UCSD-AML1 (cell line): ENCODE data around the gene ADRA2C.

ENCODE experiments used
- DNase-seq: peaks from one replicate; lab custom pipeline; 2025; ENCODE audit not compliant: unreplicated experiment; lab: John Stamatoyannopoulos, UW

ADRA2C gene

GRCh38 chr4:3775005-3775404 lies 8.8 kb downstream of the ADRA2C start:
- no peak for DNase-seq

DNA sequence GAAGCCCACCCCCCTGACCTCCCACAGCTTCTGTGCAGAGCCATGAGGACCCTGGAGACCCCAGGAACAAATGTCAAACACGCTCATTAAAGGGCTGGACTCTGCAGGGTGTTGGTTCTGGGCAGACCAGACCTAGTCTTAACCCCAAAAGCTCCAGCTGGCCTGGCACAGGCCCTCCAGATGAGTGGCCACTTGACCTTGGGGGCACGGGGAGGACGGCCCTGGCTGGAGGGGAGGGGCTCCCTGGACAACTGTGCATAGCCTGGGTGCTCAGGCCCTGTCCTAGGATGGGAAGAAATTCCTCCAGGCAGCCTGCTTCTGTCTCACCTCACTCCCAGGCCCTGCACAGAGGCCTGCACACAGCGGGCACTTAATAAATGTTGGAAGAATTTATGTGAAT lies 9.4 kb downstream of the ADRA2C start:
- DNase-seq, result no peak

DNA sequence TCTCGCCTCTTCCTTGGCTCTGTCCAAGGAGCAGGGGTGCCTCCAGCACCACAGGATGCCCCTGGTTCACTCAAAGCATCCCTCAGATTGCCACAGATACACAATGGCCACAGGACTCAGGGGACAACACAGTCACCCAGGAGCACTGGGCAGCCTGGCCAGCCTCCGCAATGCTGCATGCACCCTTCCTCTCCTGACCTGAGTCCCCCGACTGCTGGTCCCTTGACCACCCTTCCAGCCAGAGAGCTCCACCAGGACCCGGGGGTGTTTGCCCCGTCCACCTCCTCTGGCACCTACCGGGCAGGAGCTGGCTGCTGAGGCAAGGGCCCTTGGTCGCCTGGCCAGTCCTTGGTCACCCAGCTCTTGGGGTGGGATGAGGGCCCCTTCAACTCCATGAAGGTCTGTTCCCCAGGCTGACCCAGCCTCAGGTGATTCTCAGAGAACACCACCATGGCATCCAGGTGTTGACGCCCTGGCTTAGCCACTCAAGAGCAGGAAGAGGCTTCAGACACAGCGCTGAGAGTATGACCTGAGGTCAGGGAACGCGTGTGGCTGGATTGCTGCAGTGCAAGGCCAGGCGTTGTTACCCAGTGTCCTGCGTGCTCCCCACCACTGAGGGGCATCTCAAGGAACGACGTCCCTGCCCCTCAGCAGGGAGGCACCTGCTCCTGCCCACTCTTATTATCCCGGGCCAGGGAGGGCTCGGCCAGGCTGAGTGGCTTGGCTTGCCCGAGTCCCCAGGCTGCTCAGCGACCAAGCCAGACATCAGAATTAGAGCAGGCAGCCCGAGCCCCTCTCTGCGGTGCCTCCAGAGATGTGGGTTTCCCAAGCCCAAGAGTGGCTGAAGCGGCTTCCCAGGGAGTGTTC lies 10.2 kb downstream of the ADRA2C start:
- DNase-seq, result no peak

DNA sequence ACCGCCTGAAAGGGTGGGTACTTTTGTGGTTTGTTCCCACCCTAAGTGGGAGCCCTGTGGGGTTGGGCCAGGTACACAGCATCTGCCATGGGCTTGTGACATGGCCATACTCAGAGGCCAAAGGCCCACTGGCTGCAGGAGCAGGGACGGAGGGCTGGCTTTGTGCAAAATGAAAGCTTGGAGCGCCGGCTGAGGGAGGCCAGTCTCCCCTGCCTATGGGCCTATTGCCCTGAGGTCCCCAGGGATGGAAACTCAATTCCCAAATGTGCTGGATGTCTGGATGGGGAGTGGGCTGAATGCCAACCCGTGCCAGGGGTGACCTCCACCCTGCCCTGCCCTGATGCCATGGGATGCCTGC lies 10.8 kb downstream of the ADRA2C start:
- DNase-seq, result no peak

- DNase-seq, result no peak
Observed at GRCh38 chr4:3777669-3778068, 11.5 kb downstream of the ADRA2C start.

DNA sequence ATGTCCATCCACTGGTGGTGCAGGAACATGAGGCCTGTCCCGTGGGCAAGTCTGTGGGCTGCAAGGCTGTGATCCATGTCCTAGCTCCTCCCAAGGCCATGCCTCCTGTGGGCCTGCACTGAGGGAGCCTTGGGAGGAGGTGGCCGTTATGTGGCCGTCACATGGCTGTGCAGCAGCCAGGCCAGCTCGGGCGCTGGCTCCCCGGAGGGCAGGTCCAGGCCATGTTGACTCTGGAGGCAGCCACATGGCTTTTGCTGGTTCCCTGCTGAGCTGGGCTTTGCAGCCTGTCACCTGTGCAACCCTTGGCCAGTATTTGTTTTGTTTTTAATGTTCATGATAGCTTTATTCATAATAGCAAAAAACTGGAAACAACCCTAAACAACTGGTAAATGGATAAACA lies 13.3 kb downstream of the ADRA2C start:
- no peak for DNase-seq

DNA sequence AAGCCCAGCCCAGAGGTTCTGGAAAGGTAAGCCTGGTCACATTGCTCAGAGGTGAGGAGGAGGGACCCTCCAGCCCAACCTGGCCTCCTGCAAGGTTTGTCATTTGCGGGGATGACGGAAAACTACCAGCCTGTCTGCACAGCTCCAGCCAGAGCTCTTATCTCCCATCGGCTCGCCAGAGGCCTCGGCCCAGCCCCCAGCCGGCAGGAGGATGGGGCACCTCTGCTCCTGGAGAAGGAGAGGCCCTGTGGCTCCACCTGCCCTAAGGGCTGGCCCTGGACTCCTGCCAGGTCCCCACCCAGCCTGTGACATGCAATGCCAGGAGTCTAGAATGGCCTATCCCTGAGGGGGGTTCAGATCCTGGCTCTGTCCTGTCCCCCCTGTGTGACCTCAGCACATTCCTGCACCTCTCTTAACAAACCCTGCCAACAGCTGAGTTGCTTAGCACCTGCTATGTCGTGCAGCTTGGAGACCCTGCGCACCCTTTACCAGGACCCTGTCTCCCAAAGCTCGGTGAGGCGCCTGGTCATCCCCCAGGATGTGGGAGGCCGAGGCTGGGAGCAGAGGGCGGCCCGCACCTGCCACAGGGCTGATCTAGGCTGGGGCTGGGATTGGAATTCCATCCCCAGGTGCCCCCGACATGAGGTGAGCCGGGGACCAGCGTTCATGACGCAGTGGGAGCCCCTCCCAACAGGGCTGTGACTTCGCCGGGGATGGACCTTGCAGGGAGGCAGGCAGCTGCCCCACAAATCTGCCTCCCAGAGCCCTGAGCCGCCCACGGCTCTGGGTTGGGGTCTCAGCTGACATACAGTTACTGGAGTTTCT lies 14.4 kb downstream of the ADRA2C start:
- no peak for DNase-seq

- no peak for DNase-seq
Observed at GRCh38 chr4:3781193-3781886, 15.2 kb downstream of the ADRA2C start.

DNA sequence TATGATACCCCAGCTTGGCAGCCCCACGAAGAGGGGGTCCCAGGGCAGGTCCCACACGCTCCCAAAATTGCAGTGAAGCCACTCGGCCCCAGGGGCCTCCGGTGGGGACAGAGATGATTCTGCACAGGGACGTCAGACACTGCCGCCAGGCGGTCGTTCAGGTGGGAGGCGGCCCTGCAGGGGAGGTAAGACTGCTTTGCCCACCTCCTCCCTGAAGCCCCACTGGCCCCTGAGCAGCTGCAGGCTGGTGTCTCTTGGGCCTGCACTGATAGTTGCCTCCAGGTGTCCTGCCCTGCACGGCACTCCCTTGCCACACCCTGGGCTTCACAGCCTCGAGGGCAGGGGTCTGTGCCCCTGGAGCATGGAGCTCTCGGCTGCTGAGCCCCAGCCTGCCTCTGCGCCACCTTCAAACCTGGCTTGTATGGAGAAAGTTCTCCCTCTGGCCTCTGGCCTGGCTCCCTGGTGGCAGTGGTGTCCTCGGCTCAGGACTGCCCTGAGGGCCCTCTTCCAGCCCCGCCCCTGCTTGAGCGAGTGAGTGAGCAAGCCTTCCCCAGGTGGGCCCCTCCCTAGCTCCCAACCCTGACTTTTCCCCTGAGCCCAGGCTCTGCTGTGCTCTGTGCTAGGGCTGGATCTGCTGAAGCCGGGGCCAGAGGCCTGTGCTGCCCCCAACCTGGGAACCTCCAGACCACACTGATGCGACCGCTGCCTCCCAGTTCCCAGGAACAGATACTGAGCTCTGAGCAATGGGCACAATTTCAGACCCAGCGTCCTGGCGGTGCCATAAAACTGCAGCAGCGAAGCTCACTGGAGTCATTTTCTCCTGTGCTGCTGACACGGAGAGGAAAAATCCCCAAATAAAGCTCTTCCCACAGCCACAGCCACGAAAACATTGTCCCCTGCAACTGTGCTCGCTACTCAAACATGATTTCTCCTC lies 16.1 kb downstream of the ADRA2C start:
- no peak for DNase-seq

DNA sequence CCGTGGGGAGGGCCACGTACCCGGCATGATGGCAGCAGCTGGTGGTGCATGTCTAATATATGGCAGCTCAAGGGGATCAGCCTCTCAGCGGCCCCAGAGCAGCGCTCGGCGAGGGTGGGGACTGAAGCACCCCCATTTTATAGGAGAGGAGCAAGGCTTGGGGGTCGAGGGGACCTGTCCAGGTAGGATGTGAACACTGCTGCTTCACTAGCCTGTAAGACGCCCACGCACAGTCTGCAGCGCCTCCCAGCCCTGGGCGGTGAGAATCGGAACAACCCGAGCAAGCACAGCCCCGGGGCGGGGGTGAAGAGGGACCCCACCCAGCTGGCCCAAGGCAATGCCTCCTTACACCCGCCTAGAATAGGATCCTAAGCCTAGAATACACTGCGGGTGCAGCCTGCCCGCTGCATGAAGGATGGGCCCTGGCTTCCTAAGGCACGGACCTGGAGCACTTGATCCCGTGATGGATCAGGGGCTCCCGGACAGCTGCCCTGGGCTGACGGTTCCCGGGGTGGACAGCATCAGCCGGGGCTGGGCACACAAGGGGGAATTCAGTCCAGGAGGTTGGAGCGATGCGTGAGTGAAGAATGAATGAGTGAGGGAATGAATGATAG lies 17.6 kb downstream of the ADRA2C start:
- no peak for DNase-seq

- DNase-seq, result no peak
Observed at GRCh38 chr4:3784454-3785291, 18.5 kb downstream of the ADRA2C start.

DNA sequence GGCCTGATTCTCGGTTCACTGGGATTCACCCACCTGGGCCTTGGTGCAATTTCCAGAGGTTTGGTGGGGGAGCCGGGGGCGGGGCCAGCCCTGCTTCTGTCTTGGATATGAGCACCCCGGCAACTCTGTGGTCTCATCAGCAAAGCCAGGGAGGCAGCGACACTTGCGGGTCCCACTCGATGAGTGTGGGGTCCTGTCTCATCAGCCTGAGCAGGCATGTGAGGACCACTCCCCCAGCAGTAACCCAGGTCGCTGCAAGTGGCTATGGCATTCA lies 19.0 kb downstream of the ADRA2C start:
- no peak for DNase-seq

GRCh38 chr4:3786196-3786869 lies 20.1 kb downstream of the ADRA2C start:
- DNase-seq, result no peak

DNA sequence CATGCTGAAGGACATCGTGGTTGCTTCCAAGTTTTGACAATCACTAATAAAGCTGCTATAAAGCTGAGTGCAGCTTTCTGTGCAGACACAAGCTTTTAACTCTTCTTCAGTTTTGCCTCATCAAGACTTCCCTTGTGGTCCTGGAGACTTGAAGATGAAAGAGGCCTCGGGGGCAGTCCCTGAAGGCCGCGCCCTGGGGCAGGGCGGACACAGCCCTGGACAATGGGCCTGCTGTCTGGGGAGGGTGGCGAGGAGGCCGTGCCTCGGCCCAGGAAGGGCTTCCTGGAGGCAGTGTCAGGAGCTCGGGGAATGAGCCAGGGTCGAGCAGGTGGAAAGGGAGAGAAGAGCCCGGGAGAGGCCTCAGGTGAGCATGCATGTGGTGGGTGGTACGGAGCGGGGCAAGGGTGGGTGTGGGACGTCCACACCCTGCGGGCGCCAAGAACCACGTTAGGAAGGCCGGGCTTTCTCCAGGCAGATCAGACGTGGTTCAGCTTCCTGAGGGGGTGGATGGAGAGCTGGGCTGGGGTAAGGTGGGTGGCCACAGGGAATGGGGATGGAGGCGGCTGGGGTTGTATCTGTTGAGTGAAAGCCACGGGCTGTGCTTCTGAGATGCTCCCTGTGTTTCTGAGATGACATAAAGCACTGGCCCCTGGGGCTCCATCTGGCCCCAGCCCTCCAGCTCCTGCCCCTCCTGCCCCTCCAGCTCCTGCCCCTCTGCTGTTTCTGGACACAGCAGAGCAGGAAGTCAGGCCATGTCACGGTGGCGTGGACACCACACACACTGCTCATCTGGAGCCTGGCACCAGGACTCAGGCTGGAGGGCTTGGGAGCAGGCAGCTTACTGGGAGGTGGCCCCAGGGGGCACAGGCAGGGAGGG lies 21.5 kb downstream of the ADRA2C start:
- DNase-seq, result no peak

DNA sequence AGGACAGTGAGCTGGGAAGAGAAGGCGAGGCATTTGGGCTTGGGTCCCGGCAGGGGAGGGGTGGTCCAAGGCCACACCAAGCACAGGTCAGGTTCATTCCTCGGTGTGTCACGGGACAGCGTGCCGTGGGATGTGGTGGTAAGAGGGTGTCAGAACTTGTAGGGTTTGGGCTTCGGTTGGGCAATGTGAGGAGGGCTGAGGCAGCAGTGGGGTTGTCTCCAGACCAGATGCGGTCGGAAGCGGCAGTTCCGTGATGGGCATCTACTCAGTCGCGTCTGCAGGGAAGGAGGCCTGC lies 22.1 kb downstream of the ADRA2C start:
- no peak for DNase-seq

GRCh38 chr4:3789587-3789986 lies 23.4 kb downstream of the ADRA2C start:
- DNase-seq, result no peak

GRCh38 chr4:3790006-3790561 lies 23.9 kb downstream of the ADRA2C start:
- no peak for DNase-seq

GRCh38 chr4:3791256-3791655 lies 25.1 kb downstream of the ADRA2C start:
- no peak for DNase-seq
